Activated T-helper 1 cell treated with anti-CD3 and anti-CD28 coated beads, Interleukin-2, amount 50 U/mL, for 16 hours (primary cell): ENCODE measurements around the gene ZFYVE9.
A peak's percentile ranks its signal among the peaks of the same experiment; 100 is the strongest.
"Not testable (repeated sequence)": the region's sequence is repeated elsewhere in the genome, so short reads cannot be mapped to it uniquely, and the experiment has no call there.

ENCODE experiments used
- DNase-seq, 2 donors: peaks; one replicate each; pipeline ENCODE4 v3.0.0-alpha.2; 2020; ENCODE audit warnings: low read depth in 1 of 2, low spot score in 1 of 2

Gene ZFYVE9

DNA sequence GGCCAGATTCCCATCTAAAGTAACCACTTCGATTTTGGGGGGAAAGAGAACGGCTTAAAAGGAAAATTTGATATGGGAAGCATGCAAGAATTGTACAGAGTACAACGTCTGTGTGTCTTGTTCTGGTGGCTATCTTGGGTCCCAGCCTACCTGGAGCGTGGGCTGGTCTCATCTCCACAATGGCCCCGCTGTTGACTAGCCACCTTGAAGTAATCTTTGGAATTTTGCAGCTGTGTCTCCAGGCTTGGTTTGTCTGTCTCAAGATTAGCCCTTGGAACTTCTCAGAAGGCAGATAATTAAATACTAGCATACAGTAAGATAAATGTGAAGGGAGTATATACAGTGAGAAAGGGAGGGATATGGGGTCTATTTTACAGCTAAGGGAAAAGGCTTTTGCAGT lies 225.4 kb downstream of the ZFYVE9 start:
- DNase-seq: no peak

- DNase-seq: peak; percentile 17 to 44
Observed at GRCh38 chr1:52368383-52369172, 226.7 kb downstream of the ZFYVE9 start.

DNA sequence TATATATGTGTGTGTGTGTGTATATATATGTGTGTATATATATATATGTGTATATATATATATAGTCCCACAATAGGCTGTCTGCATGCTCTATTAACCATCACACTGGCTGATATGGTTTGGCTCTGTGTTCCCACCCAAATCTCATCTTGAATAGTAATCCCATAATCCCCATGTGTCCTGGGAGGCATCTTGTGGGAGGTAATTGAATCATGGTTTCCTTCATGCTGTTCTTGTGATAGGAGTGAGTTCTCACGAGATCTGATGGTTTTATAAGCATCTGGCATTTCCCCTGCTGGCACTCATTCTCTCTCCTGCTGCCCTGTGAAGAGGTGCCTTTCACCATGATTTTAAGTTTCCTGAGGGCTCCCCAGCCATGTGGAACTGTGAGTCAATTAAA lies 228.0 kb downstream of the ZFYVE9 start:
- not testable (repeated sequence) for DNase-seq

DNA sequence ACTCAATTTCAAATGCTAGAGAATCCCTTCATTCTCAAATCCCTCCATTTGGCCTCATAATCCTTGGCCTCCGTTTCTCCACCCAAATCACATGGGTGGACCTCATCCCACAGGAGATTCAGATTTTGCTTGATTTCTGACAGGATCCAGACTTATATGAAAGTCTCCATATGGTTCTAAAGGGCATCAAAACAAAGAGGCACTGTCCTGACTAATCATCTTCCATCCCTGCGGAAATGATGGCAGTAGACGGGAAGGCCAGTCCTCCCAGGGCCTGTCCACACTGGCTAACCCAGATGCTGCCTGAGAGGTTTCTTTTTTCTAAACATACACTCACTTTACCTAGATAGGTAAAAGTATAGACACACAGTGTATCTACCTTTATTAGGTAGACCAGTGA lies 243.5 kb downstream of the ZFYVE9 start:
- DNase-seq: no peak

- no peak for DNase-seq
Observed at GRCh38 chr1:52386458-52386857, 244.6 kb downstream of the ZFYVE9 start.

DNA sequence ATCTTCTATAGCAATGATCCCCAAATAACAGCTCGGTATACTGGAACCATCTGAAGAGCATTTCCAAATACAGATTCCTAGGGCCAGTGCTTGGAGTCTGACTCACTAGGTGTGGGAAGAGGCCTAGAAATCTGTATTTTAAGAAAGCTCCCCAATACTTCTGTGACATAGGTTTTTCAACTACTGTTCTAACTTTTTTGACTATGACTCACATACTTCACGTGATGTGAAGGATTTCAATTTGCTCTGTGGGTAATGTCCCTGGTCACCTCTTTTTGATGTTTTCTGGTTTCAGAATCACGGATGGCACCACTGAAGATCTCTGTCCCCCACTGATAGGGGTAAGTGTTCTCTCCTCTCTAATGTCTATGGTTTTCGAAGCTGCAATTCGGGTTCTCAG lies 251.3 kb downstream of the ZFYVE9 start:
- no peak for DNase-seq
